CD4-positive, alpha-beta T cell treated with Interleukin-6 at 100 ng/mL for 8 hours (primary cell): ENCODE results near the gene ARPP21.

ENCODE experiments used
- DNase-seq: peaks from one replicate; pipeline ENCODE4 v3.0.0-alpha.2; 2020; ENCODE audit warnings: mixed read lengths, low spot score

The ARPP21 gene

GRCh38 chr3:35675621-35676020 is 36.3 kb downstream of the ARPP21 start:
- DNase-seq = no peak

DNA sequence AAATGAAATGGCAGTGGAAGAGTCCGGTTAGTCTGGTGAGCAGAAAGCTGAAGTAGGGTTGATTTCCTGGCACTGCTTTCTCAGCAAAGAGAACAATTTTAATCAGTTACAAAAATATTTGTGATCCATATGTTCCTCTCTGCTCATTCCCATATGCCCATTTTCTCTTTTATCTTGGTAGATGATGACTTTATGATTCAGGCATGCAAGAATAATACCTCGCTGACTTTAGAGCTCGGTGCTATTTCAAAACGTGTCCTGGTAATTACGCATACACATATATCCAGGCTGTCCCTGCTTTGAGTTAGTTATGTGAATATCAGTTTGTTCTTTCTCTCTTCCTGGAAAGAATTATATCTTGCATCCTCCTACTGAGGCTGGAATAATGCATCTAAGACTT is 38.5 kb downstream of the ARPP21 start:
- DNase-seq = no peak

DNA sequence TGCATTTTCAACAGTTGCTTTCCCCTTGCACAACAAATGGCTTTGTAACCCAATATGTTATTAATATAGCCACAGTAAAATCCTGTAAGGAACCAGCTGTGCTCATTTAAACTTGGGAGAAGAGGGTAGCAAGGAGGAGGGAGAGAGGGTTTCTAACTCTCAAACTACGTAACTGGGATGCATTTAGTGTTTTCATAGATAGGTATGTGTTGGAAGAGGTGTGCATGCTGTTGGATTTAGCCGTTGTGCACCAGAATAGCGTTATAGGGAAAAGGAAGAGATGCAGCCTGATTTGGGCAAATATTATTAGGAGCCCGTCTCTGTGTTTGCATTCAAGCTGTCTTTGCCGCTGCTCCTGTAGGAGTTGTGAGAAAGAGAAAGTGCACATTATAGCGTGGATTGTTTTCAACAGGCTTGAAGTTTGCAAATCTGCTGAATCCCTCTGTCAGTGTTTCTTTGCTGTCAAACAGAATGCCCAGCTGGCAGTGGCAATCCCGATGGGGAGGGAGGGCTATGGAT is 39.4 kb downstream of the ARPP21 start:
- no peak for DNase-seq

DNA sequence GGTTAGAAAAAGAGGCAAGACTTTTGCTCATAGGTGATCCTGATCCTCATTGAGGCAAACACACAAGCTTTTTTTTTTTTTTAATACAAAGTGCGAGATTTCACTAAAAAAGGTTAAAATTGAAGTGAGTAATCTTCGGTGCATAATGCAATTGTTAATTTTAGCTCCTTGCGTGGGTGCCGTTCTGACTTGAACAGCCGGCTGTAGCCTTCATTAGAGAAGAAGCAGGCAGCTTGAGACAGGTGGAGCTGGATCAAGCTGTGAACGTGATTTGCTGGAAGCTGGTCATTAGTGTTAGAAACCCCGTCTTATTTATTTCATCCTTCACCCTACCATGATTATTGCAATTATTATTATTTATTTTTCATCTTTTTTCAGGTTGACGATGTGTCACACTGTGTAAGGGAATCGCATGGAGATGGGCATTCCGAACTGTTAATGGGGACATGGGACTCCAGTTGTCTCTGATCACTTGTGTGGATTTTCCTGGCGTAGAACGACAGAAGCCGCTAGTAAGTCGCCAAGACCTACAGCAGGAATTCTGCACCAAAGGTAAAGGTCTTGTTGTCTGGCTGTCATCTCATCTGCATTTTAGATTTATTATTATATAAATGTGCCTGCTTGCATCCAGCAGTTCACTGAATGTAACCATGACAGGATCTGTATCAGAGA is 40.2 kb downstream of the ARPP21 start:
- DNase-seq = no peak

DNA sequence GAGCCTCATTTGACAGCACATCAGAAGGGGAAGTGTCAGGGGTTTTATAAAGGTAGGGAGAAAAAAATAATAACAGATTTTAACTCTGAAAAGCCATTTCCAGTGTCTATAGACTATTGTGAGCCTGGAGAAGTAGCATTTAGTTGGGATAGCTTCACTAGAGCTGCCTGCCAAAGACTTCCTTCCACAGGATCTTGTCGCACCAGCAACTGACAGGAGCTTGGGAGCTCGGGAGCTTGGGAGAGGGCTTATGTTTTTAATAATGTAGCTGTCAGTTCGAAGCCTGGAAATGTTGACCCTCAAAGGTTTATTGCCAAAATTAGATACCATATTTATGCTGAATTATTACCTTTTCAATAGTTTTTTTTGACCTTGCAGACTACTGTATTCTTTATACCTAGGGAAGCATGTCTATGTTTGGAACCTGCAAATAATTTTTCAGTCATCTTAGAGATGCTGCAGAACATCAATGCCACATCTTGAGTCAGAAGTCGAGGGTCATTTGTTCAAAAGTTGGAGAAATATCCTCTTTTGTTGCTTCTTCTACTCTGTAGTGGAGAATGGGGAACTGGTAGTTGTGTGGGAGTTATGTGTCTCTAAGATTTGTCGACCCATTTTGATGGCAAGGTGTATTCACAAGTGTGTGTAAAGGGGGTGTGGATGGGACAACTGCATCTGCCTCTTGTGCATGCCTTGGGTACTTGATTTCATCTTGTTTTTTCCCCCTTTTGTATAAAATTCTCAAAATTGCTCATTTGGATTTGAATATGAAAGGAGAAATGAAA is 41.7 kb downstream of the ARPP21 start:
- no peak for DNase-seq

- no peak for DNase-seq
Observed at GRCh38 chr3:35685153-35685552, 45.8 kb downstream of the ARPP21 start.

DNA sequence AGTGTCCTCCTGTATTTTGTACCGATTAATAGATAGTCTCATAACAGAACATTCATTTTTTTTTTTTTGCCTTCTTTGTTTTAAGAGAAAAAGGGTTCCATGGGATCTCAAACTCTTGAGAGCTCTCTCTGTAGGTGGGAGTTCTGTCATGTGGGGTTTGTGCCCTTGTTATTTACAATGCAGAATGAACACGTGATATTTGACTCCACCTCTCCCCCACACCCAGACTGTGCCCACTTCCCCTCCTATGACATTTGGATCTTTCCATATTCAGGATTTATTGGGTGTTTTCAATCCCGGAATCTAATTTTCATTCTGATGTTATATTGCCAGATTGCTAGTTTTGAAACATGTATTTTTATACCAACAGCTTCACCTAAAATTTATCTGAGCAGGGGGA is 49.5 kb downstream of the ARPP21 start:
- DNase-seq = no peak

GRCh38 chr3:35690271-35690670 is 50.9 kb downstream of the ARPP21 start:
- no peak for DNase-seq

GRCh38 chr3:35705904-35706303 is 66.6 kb downstream of the ARPP21 start:
- no peak for DNase-seq

GRCh38 chr3:35707904-35708303 is 68.6 kb downstream of the ARPP21 start:
- no peak for DNase-seq

- no peak for DNase-seq
Observed at GRCh38 chr3:35708394-35709271, 69.3 kb downstream of the ARPP21 start.

GRCh38 chr3:35709691-35710090 is 70.4 kb downstream of the ARPP21 start:
- DNase-seq = no peak

DNA sequence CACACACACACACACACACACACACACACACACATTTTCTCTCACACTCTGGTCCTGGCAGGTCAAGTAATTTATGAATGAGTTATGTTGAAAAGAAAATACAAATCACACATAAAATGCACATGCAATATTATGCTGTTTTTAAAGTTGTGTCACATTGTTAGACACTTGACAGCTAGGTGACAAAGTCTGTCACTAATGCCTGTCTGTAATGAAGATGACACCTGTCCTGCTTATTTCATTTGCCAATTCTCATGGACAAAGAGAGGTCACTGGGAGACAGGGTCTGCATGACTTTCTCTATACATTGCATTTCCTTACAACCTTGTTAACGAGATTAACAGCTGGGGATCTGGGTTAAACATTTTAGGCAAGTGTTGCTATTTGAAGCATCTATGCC is 71.2 kb downstream of the ARPP21 start:
- DNase-seq = no peak

- DNase-seq = no peak
Observed at GRCh38 chr3:35718921-35719320, 79.6 kb downstream of the ARPP21 start.

GRCh38 chr3:35721628-35722027 is 82.3 kb downstream of the ARPP21 start:
- no peak for DNase-seq

DNA sequence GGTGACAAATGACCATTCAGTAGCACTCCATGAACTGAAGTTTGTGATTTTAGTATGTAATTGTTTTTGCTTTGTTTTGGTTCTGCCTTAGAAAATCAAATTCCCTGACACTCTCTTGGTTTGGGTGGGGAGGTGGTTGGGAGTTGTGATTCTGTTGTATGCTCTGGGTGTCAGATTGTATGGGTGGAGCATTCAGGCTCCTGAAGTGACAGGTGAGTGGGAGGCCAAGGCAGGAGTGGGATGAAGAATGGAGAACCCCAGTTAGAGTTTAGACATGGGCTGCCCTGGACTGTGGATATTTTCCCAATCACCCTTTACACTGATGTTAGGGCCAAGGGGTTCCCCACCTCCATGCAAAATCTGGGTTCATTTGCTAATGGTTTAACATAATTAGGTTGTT is 83.6 kb downstream of the ARPP21 start:
- DNase-seq = no peak

DNA sequence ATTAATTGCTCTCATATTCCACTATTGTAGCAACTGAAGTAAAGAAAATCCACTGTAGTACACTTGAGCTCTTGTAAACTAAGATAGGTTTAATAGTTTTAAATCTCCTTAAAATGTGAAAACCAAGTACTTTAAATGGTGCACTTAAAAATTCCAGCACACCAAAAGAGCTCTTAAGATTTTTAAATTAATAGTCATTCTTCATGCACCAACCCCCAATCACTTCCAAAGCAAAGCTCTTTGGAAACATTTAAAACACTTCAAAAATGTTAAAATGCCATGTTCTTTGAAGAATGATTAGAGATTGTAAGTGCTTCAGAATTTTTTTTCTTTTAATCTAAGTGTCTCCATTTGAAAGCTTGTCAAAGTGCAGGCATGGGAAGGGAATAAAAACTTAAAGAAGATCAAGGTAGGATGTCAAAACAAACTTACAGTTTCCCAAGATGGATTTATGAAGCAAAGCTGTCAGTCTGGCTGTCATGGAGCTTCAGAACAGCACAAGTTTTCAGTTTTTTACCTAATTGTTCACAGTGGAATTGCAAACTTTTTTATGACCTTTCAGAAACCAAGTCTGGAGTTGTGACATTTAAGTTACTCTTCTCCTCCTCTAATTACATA is 84.3 kb downstream of the ARPP21 start:
- no peak for DNase-seq

- no peak for DNase-seq
Observed at GRCh38 chr3:35724106-35724505, 84.8 kb downstream of the ARPP21 start.

DNA sequence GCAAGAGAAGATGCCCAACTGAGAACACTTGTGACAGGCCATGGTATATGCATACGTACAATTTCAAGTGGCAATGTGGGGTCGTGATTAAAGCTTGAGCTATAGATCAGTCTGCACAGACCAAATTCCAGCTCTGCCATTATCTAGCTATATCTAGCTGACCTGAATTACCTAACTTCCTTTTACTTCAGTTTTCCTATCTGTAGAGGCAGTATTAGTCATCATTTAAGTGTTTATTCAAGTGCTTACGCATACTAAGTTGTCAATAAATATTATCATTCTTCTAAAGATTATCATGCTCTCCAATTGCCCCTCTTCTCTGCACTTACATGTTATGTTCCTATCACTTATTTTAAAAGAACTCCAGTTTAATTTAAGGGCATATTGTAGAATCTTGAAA is 87.9 kb downstream of the ARPP21 start:
- DNase-seq = no peak

GRCh38 chr3:35733341-35733740 is 94.0 kb downstream of the ARPP21 start:
- no peak for DNase-seq

DNA sequence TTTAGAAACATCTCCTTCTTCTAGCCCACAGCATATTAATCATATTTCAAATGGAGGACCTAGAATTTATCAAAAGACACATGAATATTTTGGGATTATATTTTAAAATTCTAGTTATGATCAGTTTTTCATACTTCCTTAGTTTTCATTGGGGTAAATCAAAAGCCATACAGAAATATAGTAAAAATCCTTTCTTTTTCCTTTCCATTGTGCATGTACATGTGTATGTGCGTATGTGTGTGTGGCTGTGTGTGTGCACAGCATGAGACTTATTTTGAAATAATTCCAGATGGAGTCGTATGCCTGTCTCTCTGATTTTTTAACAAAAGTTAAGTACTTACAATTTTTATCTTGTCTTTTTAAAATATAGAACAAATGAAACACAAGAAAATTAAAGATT is 94.5 kb downstream of the ARPP21 start:
- DNase-seq = no peak

GRCh38 chr3:35737080-35737479 is 97.8 kb downstream of the ARPP21 start:
- no peak for DNase-seq
